KMS-11 (cell line): ENCODE measurements around the gene MYH11.

Experiments
- H2AFZ ChIP-seq: fragments of 200-600 bp; sonication (generic); 2 replicates; pipeline ENCODE4 v1.6.1; 2016; ENCODE audit warnings: antibody characterized with exemption, mixed run types, low read depth
- H3K27ac ChIP-seq: fragments of 200-600 bp; sonication (generic); 2 replicates; pipeline ENCODE4 v1.6.1; 2016; ENCODE audit warnings: mild to moderate bottlenecking, mixed run types
- H3K27me3 ChIP-seq: fragments of 200-600 bp; sonication (generic); 2 replicates; pipeline ENCODE4 v1.6.1; 2017; ENCODE audit warnings: mild to moderate bottlenecking, low read depth, mixed run types, moderate library complexity; ENCODE audit not compliant: insufficient read depth
- H3K36me3 ChIP-seq: fragments of 200-600 bp; sonication (generic); 2 replicates; pipeline ENCODE4 v1.6.1; 2017; ENCODE audit warnings: mild to moderate bottlenecking, mixed run types; ENCODE audit not compliant: insufficient read depth
- H3K4me1 ChIP-seq: fragments of 200-600 bp; sonication (generic); 2 replicates; pipeline ENCODE4 v1.6.1; 2016; ENCODE audit warnings: mild to moderate bottlenecking, low read depth, mixed run types; ENCODE audit not compliant: poor library complexity, severe bottlenecking
- H3K4me2 ChIP-seq: fragments of 200-600 bp; sonication (generic); 2 replicates; pipeline ENCODE4 v1.7.0; 2016; ENCODE audit warnings: mild to moderate bottlenecking, mixed run types
- H3K4me3 ChIP-seq: fragments of 200-600 bp; sonication (generic); IDR thresholded peaks from 2 replicates; pipeline ENCODE4 v1.6.1; 2017; ENCODE audit warnings: low read depth, low read length, mixed read lengths; ENCODE audit not compliant: insufficient read depth
- H3K79me2 ChIP-seq: fragments of 200-600 bp; sonication (generic); 2 replicates; pipeline ENCODE4 v1.6.1; 2016; ENCODE audit warnings: low read depth, mixed run types; ENCODE audit not compliant: insufficient read depth
- H3K9ac ChIP-seq: fragments of 200-600 bp; sonication (generic); 2 replicates; pipeline ENCODE4 v1.6.1; 2016; ENCODE audit warnings: mild to moderate bottlenecking, mixed run types
- H4K20me1 ChIP-seq: fragments of 200-600 bp; sonication (generic); 2 replicates; pipeline ENCODE4 v1.6.1; 2016; ENCODE audit warnings: mild to moderate bottlenecking, mixed run types; ENCODE audit not compliant: insufficient read depth
- TF ChIP-seq, protein P1 (sequence below): fragments of 200-600 bp; sonication (generic); conservative IDR thresholded peaks from 2 replicates; pipeline ENCODE4 v1.6.1; 2017; ENCODE audit warnings: low read depth, mild to moderate bottlenecking, antibody characterized with exemption, low read length, moderate library complexity, mixed read lengths

The MYH11 gene

GRCh38 chr16:15757077-15757386, 99.8 kb downstream of the MYH11 start:
- 0 out of 2 replicates have a peak overlapping the region, but pooled peaks have one; percentile 25 for H2AFZ ChIP-seq
- TF ChIP-seq, protein P1, sequence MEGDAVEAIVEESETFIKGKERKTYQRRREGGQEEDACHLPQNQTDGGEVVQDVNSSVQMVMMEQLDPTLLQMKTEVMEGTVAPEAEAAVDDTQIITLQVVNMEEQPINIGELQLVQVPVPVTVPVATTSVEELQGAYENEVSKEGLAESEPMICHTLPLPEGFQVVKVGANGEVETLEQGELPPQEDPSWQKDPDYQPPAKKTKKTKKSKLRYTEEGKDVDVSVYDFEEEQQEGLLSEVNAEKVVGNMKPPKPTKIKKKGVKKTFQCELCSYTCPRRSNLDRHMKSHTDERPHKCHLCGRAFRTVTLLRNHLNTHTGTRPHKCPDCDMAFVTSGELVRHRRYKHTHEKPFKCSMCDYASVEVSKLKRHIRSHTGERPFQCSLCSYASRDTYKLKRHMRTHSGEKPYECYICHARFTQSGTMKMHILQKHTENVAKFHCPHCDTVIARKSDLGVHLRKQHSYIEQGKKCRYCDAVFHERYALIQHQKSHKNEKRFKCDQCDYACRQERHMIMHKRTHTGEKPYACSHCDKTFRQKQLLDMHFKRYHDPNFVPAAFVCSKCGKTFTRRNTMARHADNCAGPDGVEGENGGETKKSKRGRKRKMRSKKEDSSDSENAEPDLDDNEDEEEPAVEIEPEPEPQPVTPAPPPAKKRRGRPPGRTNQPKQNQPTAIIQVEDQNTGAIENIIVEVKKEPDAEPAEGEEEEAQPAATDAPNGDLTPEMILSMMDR, result no peak

GRCh38 chr16:15754821-15755534, 101.8 kb downstream of the MYH11 start:
- Histone ChIP-seq H2AFZ (no peak overlapping the region), H3K36me3 (no peaks in the 10 kb centered on the region), H3K4me3 (no peak overlapping the region), H3K4me1 (no peaks in the 10 kb centered on the region), H4K20me1 (no peaks in the 10 kb centered on the region), H3K79me2 (no peaks in the 10 kb centered on the region), H3K9ac (no peak overlapping the region), H3K27me3 (no peaks in the 10 kb centered on the region), H3K27ac (no peak overlapping the region), H3K4me2 (no peak overlapping the region)
- TF ChIP-seq, protein P1, result no peak

More at GRCh38 chr16:15757077-15757386, 99.8 kb downstream of the MYH11 start:
- H3K79me2 ChIP-seq, result no peaks in the 10 kb centered on the region
- no peaks in the 10 kb centered on the region for H4K20me1 ChIP-seq
- no peaks in the 10 kb centered on the region for H3K36me3 ChIP-seq
- H3K27me3 ChIP-seq, result no peaks in the 10 kb centered on the region
- H3K9ac ChIP-seq, result no peak overlapping the region
- H3K4me1 ChIP-seq, result no peaks in the 10 kb centered on the region
- no peak overlapping the region for H3K4me3 ChIP-seq
- no peak overlapping the region for H3K27ac ChIP-seq
- H3K4me2 ChIP-seq, result peak overlapping the region; percentile 15; the same call in 1 of the 2 replicates

DNA sequence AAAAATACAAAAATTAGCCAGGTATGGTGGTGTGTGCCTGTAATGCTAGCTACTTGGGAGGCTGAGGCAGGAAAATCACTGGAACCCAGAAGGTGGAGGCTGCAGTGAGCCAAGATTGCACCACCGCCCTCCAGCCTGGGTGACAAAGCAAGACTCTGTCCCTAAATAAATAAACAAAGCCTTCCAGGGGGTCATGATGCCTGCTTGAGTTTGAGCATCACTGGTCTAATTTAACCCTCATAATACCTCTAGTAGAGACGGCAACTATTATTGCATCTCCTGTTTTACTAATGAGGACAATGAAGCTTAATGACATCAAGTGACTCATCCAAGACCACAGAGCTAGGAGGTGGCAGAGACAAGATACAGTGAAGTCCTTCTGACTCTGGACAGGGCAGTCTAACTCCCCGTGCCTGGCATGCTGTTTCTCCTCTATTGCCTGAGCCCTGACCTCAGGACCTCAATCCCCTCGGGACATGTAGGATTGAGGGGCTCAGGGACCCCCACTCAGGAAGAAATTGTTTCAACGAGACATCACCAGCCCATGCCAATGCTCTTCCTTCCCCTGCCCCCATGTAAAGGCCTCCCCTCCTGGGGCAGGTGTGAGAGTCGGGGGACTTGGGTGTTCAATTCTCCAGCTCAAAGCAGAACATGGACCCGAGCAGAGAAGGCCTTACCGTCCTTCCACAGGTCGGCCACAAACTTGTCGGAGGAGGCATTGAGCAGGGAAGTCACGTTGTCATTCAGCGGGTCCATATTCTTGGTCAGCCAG, 103.9 kb downstream of the MYH11 start:
- Histone ChIP-seq H4K20me1 (no peaks in the 10 kb centered on the region), H3K36me3 (no peaks in the 10 kb centered on the region), H3K4me2 (no peak overlapping the region), H3K27ac (no peak overlapping the region), H3K4me1 (no peaks in the 10 kb centered on the region), H2AFZ (no peak overlapping the region), H3K27me3 (no peaks in the 10 kb centered on the region), H3K79me2 (no peaks in the 10 kb centered on the region), H3K4me3 (no peak overlapping the region), H3K9ac (no peak overlapping the region)
- TF ChIP-seq, protein P1, result no peak

- Histone ChIP-seq H2AFZ (no peak overlapping the region), H3K9ac (no peak overlapping the region), H3K36me3 (no peaks in the 10 kb centered on the region), H3K4me1 (no peaks in the 10 kb centered on the region), H3K27me3 (no peaks in the 10 kb centered on the region), H4K20me1 (no peaks in the 10 kb centered on the region), H3K79me2 (no peaks in the 10 kb centered on the region), H3K4me2 (no peak overlapping the region), H3K4me3 (no peak overlapping the region), H3K27ac (no peak overlapping the region)
- TF ChIP-seq, protein P1, result no peak
Measured at GRCh38 chr16:15751940-15752339, 104.9 kb downstream of the MYH11 start.
